Stimulated activated CD8-positive, alpha-beta memory T cell treated with anti-CD3 and anti-CD28 coated beads, Interleukin-2, amount 100 ng/mL, for 1 hour (primary cell): ENCODE results near the gene C1QTNF5.

Source experiments
- DNase-seq, 2 donors: peaks; one replicate each; pipeline ENCODE4 v3.0.0-alpha.2; 2020; ENCODE audit warnings: low read depth in 2 of 2

C1QTNF5 gene

GRCh38 chr11:119338318-119338890 lies 2.3 kb downstream of the C1QTNF5 start:
- DNase-seq: peak; percentile 17 to 34

- DNase-seq: no peak
These were observed 2.9 kb downstream of the C1QTNF5 start for GRCh38 chr11:119337581-119338317.

- no peak for DNase-seq
These were observed 3.8 kb downstream of the C1QTNF5 start for GRCh38 chr11:119336744-119337469.

- DNase-seq: no peak
These were observed 4.8 kb downstream of the C1QTNF5 start for GRCh38 chr11:119335655-119336543.

GRCh38 chr11:119335091-119335654 lies 5.5 kb downstream of the C1QTNF5 start:
- no peak for DNase-seq

- DNase-seq: peak; percentile 87 to 89
These were observed 6.3 kb downstream of the C1QTNF5 start, which contains the start of gene RNF26 for GRCh38 chr11:119334174-119334930. RNF26 (plus strand) TSS chr11:119334527; CDS start chr11:119335123, 596 bp downstream.

- DNase-seq: no peak
These were observed 8.4 kb downstream of the C1QTNF5 start for GRCh38 chr11:119332111-119332765.

- DNase-seq: no peak
These were observed 10.4 kb downstream of the C1QTNF5 start for GRCh38 chr11:119330237-119330636.

GRCh38 chr11:119329320-119329719 lies 11.4 kb downstream of the C1QTNF5 start:
- no peak for DNase-seq

- DNase-seq: no peak
These were observed 16.5 kb downstream of the C1QTNF5 start for GRCh38 chr11:119324189-119324588.

- peak; percentile 58 to 65 for DNase-seq
These were observed 17.1 kb downstream of the C1QTNF5 start for GRCh38 chr11:119323532-119324033.

GRCh38 chr11:119322921-119323531 lies 17.7 kb downstream of the C1QTNF5 start:
- DNase-seq: no peak

- no peak for DNase-seq
These were observed 18.3 kb downstream of the C1QTNF5 start for GRCh38 chr11:119322360-119322739.

- DNase-seq: no peak
These were observed 19.7 kb downstream of the C1QTNF5 start for GRCh38 chr11:119320776-119321524.

- no peak for DNase-seq
These were observed 20.4 kb downstream of the C1QTNF5 start for GRCh38 chr11:119320240-119320775.

- DNase-seq: no peak
These were observed 20.9 kb downstream of the C1QTNF5 start for GRCh38 chr11:119319700-119320239.

- no peak for DNase-seq
These were observed 21.5 kb downstream of the C1QTNF5 start for GRCh38 chr11:119319136-119319699.
